NCI-H82 treated with DMSO at 0.1 percent for 48 hours (cell line): ENCODE data around the gene APBB2.
"Not testable (repeated sequence)": the region's sequence is repeated elsewhere in the genome, so short reads cannot be mapped to it uniquely, and the experiment has no call there.

Experiments used
- DNase-seq: peaks from one replicate; lab custom pipeline; 2025; ENCODE audit not compliant: unreplicated experiment; lab: John Stamatoyannopoulos, UW

Gene APBB2

DNA sequence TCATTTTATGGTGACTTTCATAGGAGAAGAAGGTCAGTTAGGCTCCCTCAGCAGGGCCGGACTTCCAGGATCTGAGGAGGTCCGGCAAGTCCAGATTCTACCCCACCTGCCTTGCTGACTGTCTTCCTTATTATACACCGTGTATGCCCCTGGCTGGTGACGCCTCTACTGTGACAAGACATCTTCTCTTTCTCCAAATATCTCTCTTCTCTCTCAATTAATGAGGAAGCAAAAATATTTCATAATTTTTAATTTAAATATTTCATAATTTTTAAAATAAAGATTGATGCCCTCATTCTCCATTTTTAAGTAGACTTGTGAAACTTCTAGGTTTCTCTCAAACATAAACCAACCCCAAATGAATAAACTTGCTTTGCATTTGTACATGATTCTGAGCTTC, 262.1 kb downstream of the APBB2 start:
- no peak for DNase-seq

DNA sequence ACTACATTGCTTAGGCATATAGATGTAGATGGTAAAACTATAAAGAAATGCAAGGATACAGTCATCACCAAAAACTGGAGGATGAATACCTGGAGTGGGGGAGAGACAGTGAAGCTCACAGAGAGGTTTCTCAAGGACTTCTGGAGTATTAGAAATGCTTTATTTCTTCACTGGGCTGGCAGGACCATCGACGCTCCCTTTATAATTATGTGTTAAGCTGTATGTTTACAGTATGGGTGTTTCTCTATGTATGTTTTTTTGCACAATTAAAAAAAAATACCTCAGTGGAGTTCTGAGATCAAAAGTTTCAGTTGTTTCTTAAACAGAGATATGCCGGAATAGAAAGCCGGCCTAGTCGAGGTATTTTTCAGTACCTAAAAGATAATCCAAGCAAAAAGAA, 263.3 kb downstream of the APBB2 start:
- no peak for DNase-seq

DNA sequence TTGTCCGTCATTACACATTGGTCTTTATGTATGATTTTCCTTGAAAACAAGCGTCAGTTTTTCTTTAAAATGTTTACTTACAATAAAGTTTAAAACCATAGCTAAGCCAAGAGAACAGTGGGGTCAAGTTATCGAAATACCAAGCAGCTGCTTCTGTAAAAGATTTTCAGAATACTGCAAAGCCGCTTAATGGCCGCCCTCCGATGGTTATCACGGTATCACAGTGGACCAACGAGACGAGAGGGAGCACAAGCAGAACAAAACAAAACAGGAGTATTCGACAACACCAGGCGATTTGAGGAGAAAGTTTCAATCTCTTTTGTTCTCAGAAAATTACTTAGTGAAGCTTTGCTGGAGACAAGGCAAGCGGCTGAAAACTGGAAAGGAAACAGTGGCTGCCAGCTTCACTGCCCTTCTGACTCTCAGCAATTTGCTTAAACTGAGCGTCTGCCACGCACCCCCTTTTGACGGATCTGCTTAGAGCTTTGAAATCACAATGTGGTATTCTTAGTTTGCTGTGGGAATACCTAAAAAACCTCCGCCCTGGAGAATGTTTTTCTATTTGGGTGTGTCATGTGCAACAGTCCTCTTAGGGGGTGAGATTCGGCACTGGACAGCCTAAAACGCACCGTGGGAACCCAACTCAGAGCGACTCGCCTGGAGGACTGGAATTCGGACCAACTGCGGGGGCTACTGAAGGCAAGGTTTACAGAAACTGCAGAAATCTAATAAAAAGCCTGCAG, 264.8 kb downstream of the APBB2 start:
- DNase-seq, result no peak

DNA sequence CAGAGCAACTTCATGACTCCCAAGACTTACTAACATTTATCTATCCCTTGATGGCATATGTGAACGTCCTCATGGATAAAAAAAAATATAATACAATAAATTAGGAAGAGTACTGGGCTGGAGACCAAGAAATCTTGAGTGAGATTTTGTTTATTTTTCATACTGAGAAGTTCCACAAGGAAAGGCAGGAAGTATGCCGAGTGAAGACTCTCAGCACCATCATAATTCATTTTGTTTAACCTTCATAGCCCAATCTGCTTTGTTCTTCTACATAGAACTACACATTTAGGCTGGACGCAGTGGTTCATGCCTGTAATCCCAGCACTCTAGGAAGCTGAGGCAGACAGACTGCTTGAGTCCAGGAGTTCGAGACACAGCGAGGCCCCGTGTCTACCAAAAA, 266.3 kb downstream of the APBB2 start:
- no peak for DNase-seq

DNA sequence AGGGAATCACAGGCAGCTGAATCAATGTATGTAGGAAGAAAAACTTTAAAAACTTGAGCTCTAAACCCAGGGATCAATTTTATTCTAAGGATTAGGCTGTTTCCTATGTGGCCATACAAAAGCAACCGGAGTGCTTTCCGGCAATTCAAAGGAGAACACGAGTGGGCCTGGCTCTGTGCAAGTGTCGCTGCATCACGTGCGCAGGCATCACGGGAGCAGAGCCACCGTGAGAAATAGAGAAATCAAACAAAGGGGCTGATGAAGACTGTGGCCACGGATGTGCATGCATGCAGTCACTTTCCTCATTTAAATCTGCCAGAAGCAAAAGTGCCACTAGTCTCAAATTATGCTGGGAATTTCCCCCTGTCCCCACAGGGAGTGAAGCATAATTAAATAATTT, 267.7 kb downstream of the APBB2 start:
- DNase-seq, result no peak

DNA sequence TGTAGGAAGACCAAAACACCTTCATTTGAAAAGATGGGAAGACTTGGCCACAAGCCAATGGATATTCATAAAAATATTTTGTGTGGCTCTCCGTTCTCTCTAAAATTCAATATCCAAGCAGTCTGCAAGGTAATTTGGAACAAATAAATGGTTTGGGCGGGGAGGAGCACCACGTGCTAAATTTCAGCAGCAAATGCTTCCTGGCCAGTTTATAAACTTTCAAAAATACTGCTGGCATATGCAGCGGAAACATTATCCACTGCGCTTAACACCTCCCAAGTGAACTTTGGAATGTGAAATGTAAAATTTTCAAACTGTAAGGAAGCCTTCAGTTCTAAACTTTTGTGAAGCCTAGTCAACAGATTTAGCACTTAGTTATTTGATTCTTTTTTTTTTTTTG, 273.6 kb downstream of the APBB2 start:
- DNase-seq, result no peak

DNA sequence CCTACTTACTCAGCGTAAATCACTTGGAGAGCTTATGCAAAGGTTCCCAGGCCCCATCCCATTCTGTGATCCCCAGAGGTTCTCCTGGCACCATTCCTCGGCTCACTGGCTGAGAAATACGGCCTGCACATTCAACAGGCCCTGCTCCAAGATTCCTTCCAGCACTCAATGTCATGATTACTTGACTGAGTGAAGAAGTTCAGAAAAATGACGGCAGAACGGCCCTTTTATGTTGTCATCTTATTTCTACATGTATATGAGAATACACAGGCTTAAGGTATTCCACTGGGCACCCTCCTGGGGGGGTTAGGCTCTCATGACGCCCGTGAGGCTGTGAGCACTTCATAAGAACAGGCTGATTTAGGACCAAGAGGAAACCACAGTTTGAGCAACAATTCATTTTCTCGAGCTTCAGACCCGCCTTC, 274.0 kb downstream of the APBB2 start:
- DNase-seq, result no peak

DNA sequence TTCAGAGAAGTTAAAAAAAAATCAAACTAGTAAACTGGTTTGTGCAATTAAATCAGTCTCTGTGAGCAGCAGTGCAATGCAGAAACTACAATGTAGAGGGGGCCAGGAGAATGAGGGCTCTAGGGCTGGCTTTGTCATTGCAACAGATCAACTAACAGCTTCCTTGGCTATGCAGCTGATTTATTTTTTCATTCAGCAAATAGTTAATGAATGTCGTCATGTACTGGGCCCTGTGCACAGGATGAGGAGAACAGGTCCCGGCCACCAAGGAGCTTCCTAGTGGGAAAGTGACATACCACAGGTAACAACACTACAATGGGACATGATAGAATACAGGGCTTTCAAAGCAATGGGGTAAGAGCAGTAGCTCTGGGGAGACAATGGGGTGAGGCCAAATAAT, 274.5 kb downstream of the APBB2 start:
- DNase-seq, result no peak

DNA sequence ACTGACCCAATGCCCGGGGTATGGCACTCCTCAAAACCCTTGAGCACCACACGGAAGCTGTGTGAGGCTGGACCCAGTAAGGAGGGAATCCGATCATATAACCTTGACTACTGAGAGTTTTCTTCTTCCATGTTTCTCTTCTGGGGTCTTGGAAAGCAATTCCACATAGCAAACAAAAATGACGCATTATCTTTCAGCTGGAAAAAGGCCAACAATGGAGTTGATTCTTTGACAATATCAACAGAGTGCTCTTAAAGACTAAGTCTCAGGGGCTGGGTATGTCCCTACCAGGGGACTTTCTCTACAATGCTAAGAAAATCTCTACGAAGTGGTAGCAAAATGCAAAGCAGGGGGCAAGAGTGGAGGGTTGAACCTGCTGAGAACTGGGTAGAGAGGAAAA, 276.0 kb downstream of the APBB2 start:
- no peak for DNase-seq

DNA sequence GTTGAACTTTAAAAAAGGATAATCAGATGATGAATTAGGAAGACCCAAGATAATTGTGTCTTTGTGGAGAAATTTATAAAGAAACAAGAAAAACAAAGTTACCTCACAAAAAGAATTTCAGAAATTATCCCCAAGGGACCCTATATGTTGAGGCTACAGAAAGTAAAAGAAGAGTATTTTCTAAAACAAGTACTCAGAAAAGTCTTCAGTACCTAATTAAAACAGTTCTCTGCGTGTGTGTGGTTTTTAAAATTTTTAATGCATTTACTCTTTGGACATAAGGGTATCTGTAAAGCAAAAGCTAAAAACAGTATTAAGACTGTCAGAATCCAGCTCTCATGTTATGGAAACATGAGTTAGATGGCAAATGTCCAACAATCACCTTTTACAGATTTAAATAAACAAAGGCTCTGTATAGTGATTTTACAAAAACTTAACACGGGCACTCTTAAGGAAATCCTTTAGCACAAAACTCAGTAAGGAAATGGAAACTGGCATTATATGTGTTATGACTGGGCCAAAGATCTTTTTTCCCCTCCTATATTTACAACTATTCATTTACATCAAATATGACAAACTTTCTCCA, 277.1 kb downstream of the APBB2 start:
- no peak for DNase-seq

DNA sequence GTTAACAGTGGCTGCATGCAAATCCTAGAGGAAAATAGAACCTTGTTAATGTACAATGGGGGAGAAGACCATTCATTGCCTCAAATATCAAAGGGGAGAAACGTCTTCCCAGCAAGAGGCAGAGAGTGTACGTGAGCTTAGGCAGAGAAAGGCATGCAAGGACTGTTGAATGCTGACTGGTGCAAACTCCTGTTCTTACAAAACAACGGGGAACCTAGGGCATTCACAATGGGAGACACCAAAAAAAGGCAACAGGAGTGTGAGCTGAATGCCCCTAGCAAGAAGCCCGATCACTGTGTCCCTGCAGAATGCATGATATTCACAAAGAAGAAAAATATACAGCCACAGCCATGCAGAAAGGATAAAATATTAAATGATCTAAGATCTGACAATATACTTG, 279.7 kb downstream of the APBB2 start:
- no peak for DNase-seq

DNA sequence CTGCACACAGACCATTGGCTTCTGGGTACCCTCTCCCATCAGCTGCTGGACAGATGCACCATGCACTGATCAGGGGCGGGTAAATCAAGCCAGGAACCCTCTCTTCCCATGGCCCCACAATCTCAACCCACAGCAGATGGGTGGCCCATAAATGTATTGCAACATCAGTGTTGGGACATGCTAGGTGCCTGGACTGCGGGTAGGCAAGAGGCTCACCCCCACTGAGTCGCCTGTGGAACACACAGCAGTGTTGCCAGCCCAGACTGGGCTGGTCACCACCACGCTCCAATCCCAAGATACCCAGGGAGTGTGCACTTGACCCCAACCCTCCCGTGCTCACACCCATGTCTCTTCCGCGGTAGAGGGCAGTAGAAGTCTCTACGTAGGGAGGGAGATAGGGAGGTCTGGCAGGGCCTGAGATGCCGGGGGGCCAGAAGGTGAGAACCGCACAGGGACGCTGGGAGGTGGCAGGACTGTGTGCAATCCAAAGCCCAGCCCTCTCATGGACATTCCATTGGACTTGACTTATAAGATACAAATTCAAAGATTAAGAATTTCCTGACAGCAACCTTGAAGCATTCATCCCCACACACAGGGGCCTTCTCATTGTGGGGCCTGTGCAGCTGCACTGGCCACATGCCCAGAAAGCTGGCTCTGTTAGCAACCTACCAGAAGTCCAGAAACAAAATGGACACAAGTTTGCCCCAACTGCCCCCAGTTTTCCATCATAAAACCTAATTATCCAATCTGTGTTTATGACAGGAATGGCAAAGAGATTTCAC, 280.9 kb downstream of the APBB2 start:
- no peak for DNase-seq

DNA sequence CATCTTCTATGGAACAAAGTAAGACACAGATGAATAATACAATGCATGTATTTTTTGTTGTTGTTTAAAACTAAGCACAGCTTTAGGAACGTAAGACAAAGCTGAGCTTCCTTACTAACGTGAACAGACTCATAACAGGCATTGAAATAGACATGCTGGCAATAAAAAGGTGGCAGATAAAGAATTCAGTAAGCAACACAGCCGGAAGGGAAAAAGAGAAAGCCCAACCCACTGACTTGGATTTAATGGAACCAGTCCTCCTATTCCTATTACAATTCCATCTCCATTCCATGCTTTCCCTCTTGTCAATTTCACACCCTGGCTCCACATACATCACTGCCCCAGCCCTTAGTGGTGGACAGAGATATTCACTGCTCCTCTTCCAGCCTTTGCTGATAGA, 282.5 kb downstream of the APBB2 start:
- no peak for DNase-seq

DNA sequence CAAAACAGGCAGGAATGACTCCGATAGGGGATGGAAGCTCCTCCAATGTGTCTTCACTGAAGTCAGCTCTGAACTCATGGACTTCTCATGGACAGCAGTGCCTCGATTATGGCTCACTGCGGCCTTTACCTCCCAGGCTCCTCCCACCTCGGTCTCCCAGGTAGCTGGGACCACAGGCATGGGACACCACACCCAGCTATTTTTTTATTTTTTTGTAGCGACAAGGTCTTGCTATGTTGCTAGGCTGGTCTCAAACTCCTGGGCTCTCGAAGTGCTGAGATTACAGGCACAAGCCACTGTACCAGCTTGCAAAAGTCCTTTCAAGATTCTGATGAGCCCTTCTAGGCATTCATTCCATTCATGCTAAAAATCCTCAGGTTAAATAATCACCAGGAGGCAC, 283.1 kb downstream of the APBB2 start:
- DNase-seq, result no peak

DNA sequence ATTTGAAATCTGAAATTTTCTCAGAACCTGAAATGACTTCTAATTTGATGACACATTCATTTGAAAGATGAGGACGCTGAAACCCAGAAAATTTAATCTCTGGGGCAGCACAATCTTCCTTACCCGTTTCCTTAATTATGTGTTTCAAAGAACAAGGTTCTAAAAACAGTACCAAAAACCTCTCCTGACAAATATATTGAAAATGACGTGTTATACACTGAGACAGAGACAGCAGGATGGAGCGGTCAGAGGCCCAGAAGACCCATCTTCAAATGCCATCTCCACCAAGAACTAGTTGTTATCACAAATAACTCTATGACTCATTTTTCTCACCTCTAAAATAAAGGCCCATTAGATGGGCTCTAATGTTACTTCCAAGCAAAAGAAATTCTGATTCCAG, 287.3 kb downstream of the APBB2 start:
- DNase-seq, result no peak

DNA sequence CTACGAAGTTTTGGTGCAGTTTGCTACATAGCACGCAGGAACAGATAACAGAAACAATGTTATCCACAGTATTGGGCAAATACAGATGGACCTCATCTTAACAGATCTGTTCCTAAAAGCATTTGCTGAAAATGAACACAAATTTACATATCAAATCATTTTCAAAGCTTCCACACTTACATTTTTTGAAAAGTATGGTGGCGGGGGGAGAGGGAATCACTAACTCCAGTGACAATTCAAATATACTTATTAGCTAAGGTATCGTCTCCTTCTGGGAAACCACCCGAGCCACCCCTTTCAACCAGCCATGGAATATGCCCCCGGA, 289.6 kb downstream of the APBB2 start:
- DNase-seq, result no peak

DNA sequence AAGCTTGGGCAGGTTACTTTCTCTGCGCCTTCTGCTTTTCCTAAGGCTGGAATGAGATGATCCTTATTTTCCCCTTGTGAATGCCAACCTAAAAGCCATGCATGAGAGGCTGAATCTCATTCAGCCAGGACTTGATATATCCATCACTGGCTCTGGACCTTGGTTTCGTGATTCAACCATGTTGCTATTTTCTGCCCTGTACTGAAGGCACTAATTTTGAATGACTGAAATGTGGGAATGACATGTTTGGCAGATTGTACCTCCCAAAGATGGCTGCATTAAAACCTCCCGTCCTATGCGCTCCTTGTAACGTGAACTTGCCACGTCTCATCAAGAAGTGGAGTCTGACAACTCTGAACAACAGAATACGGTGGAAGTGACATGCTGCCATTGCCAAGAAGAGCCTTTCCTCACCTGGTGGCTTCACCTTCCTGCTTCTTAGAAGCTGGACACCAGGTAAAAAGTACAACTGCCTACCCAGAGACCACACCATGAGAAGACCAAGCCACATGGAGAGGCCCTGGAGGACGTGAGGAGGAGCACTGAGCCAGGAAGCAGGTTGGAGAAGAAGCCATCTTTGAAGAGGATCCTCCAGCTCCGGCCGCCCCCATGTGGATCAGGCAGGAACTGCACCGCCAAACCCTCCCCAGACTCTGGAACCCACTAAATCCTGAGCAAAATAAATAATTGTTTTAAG, 290.1 kb downstream of the APBB2 start:
- peak; percentile 13 for DNase-seq

DNA sequence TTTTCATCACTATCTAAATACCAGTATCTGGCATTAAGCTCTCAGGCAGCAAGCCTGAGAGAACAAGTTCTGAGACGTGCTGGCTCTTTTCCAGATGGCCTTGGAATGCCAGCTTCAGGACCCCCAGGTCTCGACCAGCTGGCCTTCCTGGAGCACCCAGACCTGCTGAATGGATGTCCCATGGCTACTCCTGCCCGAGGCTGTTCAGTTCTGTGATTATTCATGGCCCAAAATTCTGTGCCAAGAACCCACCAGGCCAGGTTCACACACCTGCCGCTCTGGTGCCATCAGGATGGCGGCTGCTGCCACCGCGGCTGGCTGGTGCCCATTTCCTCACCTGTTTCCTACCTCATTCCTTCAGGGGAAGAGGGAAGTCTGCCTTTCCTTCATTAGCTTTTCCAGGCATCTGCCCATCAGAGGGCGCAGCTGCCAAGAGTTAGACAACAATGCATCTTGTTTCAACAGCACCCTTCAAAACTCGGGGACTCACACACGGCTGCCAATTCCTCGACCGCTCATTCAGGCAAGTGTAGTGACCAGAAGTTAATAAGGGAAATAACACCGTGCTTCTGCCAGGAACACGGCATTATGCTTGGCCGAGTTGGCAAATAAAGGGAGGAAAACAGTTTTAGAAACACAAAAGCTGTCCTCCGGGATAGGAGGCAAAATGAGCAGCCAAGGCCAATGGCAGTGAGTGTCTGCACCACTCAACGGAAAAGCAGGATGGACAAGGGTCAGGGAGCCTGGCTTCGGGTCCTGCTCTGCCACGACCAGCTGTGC, 290.8 kb downstream of the APBB2 start:
- DNase-seq, result no peak

DNA sequence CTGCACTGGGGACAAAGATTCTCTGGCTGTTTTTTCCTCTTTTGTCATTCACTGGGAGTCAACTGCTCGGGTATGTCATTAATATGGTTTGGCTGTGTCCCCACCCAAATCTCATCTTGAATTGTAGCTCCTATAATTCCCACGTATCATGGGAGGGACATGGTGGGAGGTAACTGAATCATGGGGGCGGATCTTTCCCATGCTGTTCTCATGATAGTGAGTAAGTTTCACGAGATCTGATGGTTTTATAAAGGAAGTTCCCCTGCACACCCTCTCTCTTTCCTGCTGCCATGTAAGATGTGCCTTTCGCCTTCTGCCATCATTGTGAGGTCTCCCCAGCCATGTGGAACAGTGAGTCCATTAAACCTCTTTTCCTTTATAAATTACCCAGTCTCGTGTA, 294.4 kb downstream of the APBB2 start:
- DNase-seq, result not testable (repeated sequence)

DNA sequence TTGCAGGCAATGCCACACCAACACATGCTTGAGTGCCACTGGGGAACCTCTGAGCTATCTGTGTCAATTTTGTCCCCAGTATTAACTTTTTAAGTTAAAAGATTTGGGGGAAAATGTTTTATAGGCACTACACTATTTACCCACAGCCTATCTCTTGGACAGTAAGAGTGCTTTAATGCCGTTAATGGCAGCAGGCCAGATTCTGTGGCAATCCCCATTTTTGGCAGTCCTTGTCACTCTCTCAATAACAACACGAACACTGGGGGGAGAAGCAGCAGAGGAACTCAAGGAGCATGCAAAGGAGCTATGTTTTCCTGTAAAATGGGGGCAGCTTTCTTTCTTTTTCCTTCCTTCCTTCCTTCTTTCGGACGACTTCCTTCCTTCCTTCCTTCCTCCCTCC, 296.0 kb downstream of the APBB2 start:
- no peak for DNase-seq

DNA sequence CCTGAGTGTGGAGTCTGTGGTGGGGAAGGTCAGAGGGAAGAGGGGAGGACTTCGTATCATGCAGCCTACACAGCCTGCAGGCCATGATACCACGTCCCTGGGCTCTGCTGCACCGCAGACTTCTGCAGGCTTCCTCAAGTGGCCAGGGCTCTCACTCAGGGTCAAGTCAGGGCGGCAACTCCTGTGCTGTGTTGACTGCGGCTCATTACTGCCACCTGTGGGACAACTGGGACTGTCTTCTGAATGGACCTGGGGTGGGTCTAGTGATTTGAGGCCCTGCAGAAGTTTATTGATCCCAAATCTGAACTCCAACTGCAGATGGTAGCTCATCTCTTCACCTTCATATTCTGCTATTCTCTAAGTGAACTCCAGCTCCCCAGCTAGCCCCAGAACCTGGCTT, 297.5 kb downstream of the APBB2 start:
- peak; percentile 2 for DNase-seq
